PC-9 (cell line): ENCODE measurements around the gene L1CAM. TPM values are rescaled to one million over a fixed set of nuclear protein-coding genes. Genes with fewer than 3 reads are reported as not detected.

Experiments
- BruUV-seq: library from RNA; stranded (reverse); fragments of 400-500 nt; replicated peaks from 2 replicates; lab custom pipeline; 2021; lab: Mats Ljungman, UMichigan
- CTCF ChIA-PET: fragments of 300-600 bp; sonication (Branson Sonifier 250); formaldehyde crosslinking; loops from one replicate; lab custom pipeline; 2022; ENCODE audit warnings: antibody characterized with exemption; lab: Charles Lee
- POLR2A ChIA-PET: fragments of 300-600 bp; sonication (Branson Sonifier 250); formaldehyde crosslinking; loops from one replicate; lab custom pipeline; 2022; ENCODE audit warnings: antibody characterized with exemption; ENCODE audit not compliant: unreplicated experiment; lab: Charles Lee
- DNase-seq, 2 experiments: peaks; one replicate each; pipeline versions ENCODE4 v3.0.0 to v3.0.0-alpha.2; 2015 to 2022; ENCODE audit warnings: mixed read lengths in 1 of 2
- H2AFZ ChIP-seq: fragments of 200-600 bp; sonication (generic); 2 replicates; pipeline ENCODE4 v1.8.1; 2017; ENCODE audit warnings: antibody characterized with exemption
- H3F3A ChIP-seq: fragments of 200-600 bp; sonication (generic); 2 replicates; pipeline ENCODE4 v1.8.1; 2017; ENCODE audit warnings: antibody characterized with exemption, mild to moderate bottlenecking, low read depth; ENCODE audit not compliant: insufficient read depth
- H3K27ac ChIP-seq: fragments of 200-600 bp; sonication (generic); 2 replicates; pipeline ENCODE4 v1.6.1; 2016; ENCODE audit warnings: mixed run types
- H3K27me3 ChIP-seq: fragments of 200-600 bp; sonication (generic); 2 replicates; pipeline ENCODE4 v1.6.1; 2016; ENCODE audit warnings: low read depth, mixed run types; ENCODE audit not compliant: insufficient read depth
- H3K36me3 ChIP-seq: fragments of 200-600 bp; sonication (generic); 2 replicates; pipeline ENCODE4 v1.6.1; 2016; ENCODE audit warnings: low read depth, mixed run types
- H3K4me1 ChIP-seq: fragments of 200-600 bp; sonication (generic); replicated peaks from 2 replicates; pipeline ENCODE4 v1.6.1; 2016; ENCODE audit warnings: mixed run types; ENCODE audit not compliant: insufficient read depth
- H3K4me2 ChIP-seq: fragments of 200-600 bp; sonication (generic); 2 replicates; pipeline ENCODE4 v1.6.1; 2017; ENCODE audit warnings: mixed run types
- H3K4me3 ChIP-seq: fragments of 200-600 bp; sonication (generic); 2 replicates; pipeline ENCODE4 v1.6.1; 2016; ENCODE audit warnings: mixed run types
- H3K79me2 ChIP-seq: fragments of 200-600 bp; sonication (generic); 2 replicates; pipeline ENCODE4 v1.6.1; 2017; ENCODE audit warnings: low read depth, mixed run types
- H3K9me2 ChIP-seq: fragments of 200-600 bp; sonication (generic); 2 replicates; pipeline ENCODE4 v1.8.1; 2017; ENCODE audit warnings: mild to moderate bottlenecking; ENCODE audit not compliant: insufficient read depth
- H3K9me3 ChIP-seq: fragments of 200-600 bp; sonication (generic); 2 replicates; pipeline ENCODE4 v1.8.1; 2016; ENCODE audit warnings: low read depth; ENCODE audit not compliant: insufficient read depth
- H4K20me1 ChIP-seq: fragments of 200-600 bp; sonication (generic); 2 replicates; pipeline ENCODE4 v1.8.1; 2017; ENCODE audit not compliant: insufficient read depth
- CTCF ChIP-seq: fragments of 200-600 bp; sonication (generic); conservative IDR thresholded peaks from 2 replicates; pipeline ENCODE4 v1.6.1; 2017; ENCODE audit warnings: mixed run types, antibody characterized with exemption, mild to moderate bottlenecking, moderate library complexity
- EZH2 ChIP-seq: fragments of 200-600 bp; sonication (generic); IDR thresholded peaks from 2 replicates; pipeline ENCODE4 v1.8.0; 2017; ENCODE audit warnings: antibody characterized with exemption, low read depth
- intact Hi-C: fragments of 100-400 bp; cut with micrococcal nuclease; formaldehyde crosslinking; loops from one replicate; pipeline ENCODE4 v1.10.0; 2022; ENCODE audit not compliant: unreplicated experiment
- total RNA-seq: library from RNA; stranded (reverse); gene quantifications from 2 replicates; pipeline ENCODE4 v1.2.3, GENCODE V29; 2021

L1CAM gene
- total RNA-seq, 1 experiment from 2014 or later, result 68.8 TPM

- no peak for TF ChIP-seq CTCF
- no peak for TF ChIP-seq EZH2
- H3F3A ChIP-seq, result no peaks in the 10 kb centered on the region
- no peak overlapping the region for H3K27ac ChIP-seq
- ChIA-PET CTCF (no interaction called here), POLR2A (no interaction called here)
- no peaks in the 10 kb centered on the region for H3K4me1 ChIP-seq
- no peaks in the 10 kb centered on the region for H3K79me2 ChIP-seq
- no peak for DNase-seq
- no peaks in the 10 kb centered on the region for H3K27me3 ChIP-seq
- intact Hi-C loops, result no loop called here
- H4K20me1 ChIP-seq, result no peaks in the 10 kb centered on the region
- no peaks in the 10 kb centered on the region for H3K36me3 ChIP-seq
- no peaks in the 10 kb centered on the region for H3K9me3 ChIP-seq
- H3K4me3 ChIP-seq, result no peak overlapping the region
- H3K9me2 ChIP-seq, result no peaks in the 10 kb centered on the region
- no peak overlapping the region for H2AFZ ChIP-seq
- no TSS peak for BruUV-seq
- no peak overlapping the region for H3K4me2 ChIP-seq
These were observed 11.4 kb downstream of the L1CAM start for GRCh38 chrX:153874366-153875125.

GRCh38 chrX:153874085-153874365 is 11.9 kb downstream of the L1CAM start:
- no peak for DNase-seq
- ChIA-PET CTCF (no interaction called here), POLR2A (no interaction called here)
- H3K9me3 ChIP-seq, result no peaks in the 10 kb centered on the region
- no peak overlapping the region for H3K4me3 ChIP-seq
- no peaks in the 10 kb centered on the region for H3K36me3 ChIP-seq
- no peaks in the 10 kb centered on the region for H3K4me1 ChIP-seq
- no TSS peak for BruUV-seq
- H3K4me2 ChIP-seq, result no peak overlapping the region
- no peak for TF ChIP-seq EZH2
- no peak for TF ChIP-seq CTCF
- no peaks in the 10 kb centered on the region for H3K79me2 ChIP-seq
- no peak overlapping the region for H3K27ac ChIP-seq
- H3K9me2 ChIP-seq, result no peaks in the 10 kb centered on the region
- intact Hi-C loops, result no loop called here
- no peaks in the 10 kb centered on the region for H4K20me1 ChIP-seq
- H2AFZ ChIP-seq, result no peak overlapping the region
- no peaks in the 10 kb centered on the region for H3K27me3 ChIP-seq
- no peaks in the 10 kb centered on the region for H3F3A ChIP-seq

- ChIA-PET CTCF (no interaction called here), POLR2A (no interaction called here)
- no peaks in the 10 kb centered on the region for H3K9me2 ChIP-seq
- H3K4me2 ChIP-seq, result no peak overlapping the region
- intact Hi-C loops, result no loop called here
- no peak for DNase-seq
- H3K4me3 ChIP-seq, result no peak overlapping the region
- H3F3A ChIP-seq, result no peaks in the 10 kb centered on the region
- no peak overlapping the region for H3K27ac ChIP-seq
- no peaks in the 10 kb centered on the region for H3K9me3 ChIP-seq
- BruUV-seq, result no TSS peak
- H3K79me2 ChIP-seq, result no peaks in the 10 kb centered on the region
- no peak overlapping the region for H2AFZ ChIP-seq
- H3K27me3 ChIP-seq, result no peaks in the 10 kb centered on the region
- TF ChIP-seq CTCF (no peak), EZH2 (no peak)
- no peaks in the 10 kb centered on the region for H3K36me3 ChIP-seq
- H4K20me1 ChIP-seq, result no peaks in the 10 kb centered on the region
- no peaks in the 10 kb centered on the region for H3K4me1 ChIP-seq
These were observed 12.5 kb downstream of the L1CAM start for GRCh38 chrX:153873282-153874084.
